GM12873 (cell line): ENCODE data around the gene CD248.

Experiments
- TF ChIP-seq, protein P1 (sequence below): IDR thresholded peaks from 2 replicates; pipeline ENCODE4 v1.5.1; 2012; ENCODE audit warnings: low read depth, mild to moderate bottlenecking, moderate library complexity, low read length, control low read depth; ENCODE audit not compliant: insufficient read depth; ENCODE audit errors: missing control alignments

Gene CD248

DNA sequence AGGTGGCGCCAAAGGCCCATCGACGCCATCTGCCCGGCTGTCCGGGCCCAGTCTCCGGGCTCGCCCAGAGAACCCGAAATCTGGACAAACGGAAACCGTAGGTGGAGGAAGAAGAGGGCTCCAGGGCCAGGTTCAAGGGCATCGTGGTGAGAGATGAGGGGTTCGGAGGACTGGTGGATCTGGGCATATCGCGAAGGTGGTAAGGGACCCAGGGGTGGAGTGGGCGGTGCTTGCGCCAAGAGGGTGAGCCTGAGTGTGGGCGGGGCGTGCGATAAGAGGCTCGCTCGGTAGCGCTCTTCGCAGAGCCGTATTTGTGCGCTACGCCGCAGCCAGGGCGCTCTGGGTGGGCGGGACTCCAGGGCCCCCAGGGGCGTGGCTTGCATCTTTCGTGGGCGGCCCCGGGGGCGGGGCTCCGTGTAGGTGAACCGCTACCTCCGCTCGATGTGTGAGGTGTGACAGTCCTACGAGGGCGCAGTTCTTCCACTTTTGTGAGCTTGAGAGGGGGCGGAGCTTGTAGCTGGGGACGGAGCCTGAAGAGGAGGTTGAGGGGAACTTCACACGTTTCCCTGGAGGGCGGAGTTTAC, 4.8 kb downstream of the CD248 start:
- TF ChIP-seq, protein P1, sequence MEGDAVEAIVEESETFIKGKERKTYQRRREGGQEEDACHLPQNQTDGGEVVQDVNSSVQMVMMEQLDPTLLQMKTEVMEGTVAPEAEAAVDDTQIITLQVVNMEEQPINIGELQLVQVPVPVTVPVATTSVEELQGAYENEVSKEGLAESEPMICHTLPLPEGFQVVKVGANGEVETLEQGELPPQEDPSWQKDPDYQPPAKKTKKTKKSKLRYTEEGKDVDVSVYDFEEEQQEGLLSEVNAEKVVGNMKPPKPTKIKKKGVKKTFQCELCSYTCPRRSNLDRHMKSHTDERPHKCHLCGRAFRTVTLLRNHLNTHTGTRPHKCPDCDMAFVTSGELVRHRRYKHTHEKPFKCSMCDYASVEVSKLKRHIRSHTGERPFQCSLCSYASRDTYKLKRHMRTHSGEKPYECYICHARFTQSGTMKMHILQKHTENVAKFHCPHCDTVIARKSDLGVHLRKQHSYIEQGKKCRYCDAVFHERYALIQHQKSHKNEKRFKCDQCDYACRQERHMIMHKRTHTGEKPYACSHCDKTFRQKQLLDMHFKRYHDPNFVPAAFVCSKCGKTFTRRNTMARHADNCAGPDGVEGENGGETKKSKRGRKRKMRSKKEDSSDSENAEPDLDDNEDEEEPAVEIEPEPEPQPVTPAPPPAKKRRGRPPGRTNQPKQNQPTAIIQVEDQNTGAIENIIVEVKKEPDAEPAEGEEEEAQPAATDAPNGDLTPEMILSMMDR, result no peak

DNA sequence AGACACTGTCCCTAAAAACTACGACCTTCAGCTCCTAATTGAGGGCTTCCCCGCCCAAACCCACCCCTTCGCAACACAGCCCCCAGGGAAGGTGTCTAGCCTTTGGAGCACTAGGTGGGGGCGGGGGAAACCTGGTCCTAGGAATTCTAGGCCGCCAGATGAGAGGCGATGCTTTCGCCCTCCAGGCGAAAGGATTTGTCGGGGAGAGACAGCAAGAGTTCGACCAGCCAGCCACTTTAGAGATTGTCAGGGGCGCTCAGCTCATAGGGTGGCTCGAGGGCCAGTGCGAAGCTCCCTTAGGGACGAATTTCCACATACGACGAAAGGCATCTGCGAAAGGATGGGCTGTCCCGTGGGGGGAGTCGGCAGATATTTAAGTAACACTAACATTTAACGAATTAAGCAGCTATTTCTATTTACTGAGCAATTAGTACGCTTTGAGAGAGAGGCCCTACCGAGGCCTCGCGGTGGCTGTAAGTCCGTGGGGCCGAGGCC, 5.3 kb downstream of the CD248 start:
- TF ChIP-seq, protein P1, result peak; percentile 85

DNA sequence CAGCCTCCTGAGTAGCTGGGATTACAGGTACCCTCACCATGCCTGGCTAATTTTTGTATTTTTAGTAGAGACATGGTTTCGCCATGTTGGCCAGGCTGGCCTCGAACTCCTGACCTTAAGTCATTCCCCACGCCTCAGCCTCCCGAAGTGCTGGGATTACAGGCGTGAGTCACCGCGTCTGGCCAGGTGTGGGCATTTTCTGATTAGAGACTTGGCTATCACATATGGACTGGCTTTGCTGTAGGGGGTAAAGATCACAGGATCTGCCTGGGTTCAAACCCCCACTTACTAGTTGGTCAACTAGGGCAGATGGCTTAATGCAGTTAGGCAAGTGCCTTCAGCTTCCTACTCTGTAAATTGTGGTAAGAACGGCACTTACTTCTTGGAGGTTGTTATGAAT, 6.5 kb downstream of the CD248 start:
- TF ChIP-seq, protein P1, result no peak

DNA sequence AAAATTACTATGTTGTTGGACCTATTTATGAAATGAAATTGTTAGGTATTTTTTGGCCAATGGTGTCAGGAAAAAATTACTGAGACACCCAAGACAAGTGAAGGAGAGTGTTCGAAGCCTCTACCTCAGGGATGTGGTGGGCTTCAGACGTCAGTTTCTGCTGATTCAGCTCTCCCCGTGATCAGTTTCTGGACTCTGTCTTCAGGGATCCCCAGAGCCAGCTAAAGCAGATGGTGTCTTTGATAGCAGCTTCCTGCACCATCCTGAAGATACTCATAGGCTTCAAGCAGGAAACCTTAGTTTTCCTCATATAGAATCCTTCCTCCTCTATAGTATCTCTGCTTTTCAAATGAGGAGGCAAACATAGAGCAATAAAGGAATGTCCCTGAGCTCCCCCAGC, 7.4 kb downstream of the CD248 start:
- TF ChIP-seq, protein P1, result no peak

DNA sequence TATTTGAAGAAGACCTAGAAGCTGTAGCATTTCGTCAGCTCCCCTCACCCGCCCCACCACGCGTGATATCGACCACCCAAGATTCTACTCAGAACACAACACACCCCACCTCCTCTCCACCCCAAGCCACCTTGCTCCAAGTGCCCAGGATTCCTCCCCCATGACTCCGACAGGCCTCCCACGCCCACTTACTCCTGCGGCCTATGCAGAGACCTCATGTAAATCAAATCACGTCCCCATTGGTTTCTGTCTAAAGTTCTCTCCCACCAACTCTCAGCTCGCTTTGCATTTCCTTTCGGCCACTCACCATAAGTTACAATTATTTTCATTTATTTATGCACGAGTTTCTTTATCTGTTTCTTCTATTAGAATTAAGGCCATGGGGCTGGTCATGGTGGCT, 14.2 kb downstream of the CD248 start:
- TF ChIP-seq, protein P1, result no peak

DNA sequence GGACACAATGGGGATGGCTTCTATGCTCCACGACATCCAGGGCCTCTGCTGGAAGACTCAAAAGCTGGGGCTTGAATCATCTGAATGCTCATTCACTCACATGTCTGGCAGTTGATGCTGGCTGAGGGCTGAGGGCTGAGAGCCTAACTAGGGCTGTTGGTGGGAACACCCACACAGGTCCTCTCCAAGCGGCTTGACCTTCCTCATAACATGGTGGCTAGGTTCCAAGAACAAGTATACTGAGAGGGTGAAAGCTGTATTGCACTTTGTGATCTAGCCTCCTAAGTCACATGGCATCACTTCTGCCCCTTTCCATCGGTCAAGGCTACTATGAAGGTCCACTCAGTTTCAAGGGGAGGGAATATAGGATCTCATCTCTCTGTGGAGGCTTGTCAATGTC, 17.7 kb downstream of the CD248 start:
- TF ChIP-seq, protein P1, result no peak

DNA sequence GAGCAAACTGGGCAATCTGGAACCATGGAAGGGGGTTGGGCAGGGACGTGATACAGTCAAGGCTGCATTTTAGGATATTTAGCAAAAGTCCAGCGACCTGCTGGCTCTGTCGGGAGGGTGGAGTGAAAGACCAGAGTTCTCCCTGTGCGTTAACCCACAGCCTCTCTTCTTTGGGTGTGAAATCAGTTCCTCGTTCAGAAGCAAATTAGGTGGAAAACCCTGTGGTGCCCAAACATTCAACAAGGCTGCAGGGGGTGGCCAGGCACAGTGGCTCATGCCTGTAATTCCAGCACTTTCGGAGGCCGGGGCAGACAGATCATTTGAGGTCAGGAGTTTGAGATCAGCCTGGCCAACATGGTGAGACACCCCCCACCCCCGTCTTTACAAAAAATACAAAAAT, 19.2 kb downstream of the CD248 start:
- TF ChIP-seq, protein P1, result no peak
